GM21723 (cell line): ENCODE results near the gene ITGB2.

ENCODE experiments used
- ATAC-seq: cut with Tn5 transposase; IDR thresholded peaks from one replicate; pipeline ENCODE4 v1.9.1; 2021; ENCODE audit warnings: mild to moderate bottlenecking, moderate library complexity; ENCODE audit not compliant: unreplicated experiment

The ITGB2 gene

DNA sequence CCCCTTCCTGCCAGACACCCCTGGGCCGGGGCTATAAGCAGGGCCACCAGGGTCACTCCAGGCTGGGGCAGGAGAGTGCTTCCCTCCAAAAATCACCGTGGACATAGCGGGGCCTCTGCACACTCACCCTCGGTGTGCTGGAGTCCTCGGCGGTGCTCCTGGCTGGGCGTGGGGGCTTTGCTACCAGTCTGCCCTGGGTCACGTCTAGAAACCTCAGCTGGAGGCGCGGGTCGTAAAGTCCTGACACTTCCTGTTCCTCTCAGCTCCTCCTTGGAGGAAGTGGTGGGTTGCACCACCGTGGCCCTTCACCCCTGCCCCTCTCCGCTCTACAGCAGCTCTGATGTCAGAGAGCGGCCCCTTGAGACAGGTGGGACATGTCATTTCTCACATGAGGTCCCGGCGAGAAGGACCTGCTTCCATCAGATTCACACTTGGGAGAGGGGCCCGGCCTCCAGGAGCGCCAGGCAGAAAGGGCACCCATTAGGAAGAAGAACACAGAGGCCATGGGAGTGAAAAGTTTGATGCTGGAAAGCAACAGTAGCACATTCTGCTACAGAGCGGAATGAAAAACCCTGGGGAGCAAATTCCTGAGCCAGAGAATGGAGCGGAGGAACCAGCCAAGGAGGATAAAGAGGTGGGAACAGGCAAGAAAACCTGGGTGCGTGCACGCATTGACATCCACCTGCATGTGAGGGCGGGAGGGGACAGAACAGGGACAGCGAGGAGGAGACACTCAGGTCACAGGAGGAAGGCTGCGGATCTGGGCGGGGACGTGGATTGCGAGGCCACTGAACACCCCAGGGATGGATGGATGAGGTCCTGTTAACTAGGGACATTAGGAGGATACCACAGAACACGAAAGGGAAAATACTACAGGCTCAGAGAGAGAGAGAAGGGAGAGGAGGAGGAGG is at the start of gene ITGB2:
Gene ITGB2 (minus strand): TSS at position 206 of the 911 bp plus-strand sequence. CDS start 10,117 bp downstream, outside the sequence.
- no peak for ATAC-seq

GRCh38 chr21:44969931-44970755 is 49.4 kb upstream of the ITGB2 start:
- ATAC-seq: no peak

GRCh38 chr21:44969066-44969670 is 48.5 kb upstream of the ITGB2 start:
- ATAC-seq: no peak

DNA sequence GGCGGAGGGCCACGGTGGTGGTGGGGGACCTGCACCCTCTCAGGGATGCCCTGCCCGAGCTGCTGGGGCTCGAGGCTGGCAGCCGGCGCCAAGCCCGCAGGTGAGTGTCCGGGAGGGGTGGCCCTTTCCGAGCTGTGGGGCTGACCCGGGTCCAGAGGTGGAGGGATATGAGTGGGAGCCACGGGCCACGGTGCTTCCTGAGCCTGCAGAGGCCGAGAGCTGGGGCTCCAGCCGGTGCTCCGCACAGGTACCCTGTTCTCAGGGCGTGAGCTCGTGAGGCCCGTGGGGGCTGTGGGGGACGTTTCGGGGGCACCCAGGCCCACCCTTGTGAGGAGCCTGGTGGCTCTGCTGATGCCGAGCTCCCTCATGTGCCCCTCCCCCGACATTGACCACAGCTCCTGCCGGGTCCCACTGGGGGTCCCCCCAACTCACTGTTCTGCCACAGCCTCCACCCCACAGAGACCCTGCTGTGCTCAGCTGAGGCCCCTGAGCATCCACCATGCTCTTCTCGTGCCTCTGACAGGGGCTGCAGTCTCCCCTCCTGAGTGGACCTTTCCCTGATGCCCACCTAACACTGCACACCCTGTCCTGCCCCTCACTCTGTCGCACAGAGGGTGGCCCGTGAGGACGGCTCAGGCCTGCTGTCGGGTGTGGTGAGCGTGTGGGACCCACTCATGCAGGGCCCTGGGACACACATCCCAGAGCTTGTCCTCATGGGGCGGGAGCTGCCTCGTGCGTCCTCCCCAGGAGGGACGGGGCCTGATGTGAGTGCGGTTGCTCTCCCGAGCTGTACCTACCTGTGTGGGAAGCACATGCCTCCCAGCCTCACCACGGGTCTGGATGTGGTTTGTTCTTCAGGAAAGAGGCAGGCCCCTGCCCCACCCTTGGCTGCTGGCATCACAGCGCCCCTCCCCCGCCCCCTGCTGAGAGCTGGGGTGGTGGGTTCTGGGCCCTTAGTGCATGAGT is 46.7 kb upstream of the ITGB2 start:
- ATAC-seq: no peak

DNA sequence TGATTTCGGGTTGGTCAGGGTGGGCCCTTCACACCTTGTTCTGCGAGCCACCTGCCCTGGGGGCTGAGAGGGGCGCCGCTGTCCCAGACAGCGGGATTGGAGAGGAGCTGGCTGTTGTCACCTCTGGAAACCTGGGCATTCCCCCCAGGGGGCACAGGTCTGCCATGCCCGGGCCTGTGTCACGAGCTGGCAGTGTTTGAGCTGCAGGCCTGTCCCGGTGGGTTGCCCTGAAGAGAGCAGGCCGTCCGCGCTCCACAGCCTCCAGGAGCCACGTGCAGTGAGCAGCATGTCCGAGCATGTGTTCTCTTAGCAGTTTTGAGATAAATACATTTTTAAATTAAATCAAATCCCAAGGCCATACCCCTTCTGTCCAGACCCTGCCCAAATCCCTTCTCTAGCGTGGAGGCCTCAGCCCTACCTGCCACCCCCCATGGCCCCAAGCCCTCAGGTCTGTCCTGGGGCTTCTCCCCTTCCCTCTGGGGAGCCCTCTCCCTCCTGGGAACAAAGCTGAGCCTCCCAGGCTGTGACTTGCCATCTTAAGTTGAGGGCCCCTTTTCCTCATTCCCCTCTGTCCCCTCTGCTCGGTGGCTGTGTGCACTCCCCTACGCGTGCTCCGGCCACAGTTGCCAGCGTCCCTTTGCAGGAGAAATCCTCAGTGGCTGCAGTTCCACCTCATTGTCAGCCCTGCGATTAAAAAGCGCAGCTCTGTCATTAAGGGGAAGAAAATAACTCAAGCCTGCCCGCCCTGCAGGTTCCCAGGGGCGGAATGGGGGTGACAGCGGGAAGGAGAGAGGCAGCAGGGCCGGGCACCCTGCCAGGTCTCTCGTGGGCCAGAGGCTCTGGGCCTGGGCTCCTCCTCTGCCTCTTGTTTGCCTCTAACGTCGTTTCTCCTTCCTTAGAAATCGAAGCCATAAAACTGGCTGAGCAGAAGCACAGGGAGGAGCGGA is 45.7 kb upstream of the ITGB2 start:
- ATAC-seq: no peak

GRCh38 chr21:44965251-44966022 is 44.7 kb upstream of the ITGB2 start:
- ATAC-seq: no peak

DNA sequence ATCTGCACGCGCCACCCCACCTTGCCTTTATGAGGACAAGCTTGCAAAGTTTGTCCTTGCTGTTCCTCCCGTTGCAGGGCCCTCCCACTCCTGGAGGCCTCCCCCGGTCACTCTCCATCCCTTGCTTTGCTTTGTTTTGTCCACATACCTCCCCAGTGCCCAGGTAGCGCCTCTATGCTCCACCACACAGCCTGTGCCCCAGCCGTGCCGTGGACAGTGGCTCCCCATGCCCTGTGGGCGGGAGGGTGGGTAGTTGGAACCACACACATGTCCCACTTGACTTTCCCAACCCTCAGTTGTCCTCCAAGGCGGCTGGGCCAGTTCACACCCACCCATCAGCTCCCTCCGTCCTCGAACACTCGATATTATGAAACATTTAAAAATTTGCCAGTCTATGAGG is 43.7 kb upstream of the ITGB2 start:
- no peak for ATAC-seq

DNA sequence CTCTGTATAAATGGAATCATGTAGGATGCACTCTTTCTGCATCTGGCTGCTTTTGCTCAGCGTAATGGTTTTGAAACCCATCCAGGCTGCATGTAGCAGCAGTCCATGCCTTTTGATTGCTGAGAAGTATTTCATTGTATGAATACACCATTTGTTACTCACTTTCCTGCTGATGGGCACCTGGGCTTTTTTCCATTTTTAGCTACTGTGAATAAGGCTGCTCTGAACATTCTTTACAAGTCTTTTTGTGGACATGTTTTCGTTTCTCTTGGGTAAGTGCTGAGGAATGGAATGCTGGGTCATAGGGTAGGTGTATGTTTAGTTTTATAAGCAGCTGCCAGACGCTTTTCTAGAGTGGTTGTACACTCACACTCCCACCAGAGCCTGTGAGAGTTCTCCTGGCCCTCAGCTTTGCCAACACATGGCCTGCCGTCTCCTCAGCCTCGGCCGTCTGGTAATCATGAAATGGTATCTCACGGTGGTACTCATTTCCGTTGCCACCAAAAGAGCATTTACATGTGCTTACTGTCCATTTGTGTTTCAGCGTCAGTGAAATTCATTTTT is 41.8 kb upstream of the ITGB2 start:
- ATAC-seq: no peak

DNA sequence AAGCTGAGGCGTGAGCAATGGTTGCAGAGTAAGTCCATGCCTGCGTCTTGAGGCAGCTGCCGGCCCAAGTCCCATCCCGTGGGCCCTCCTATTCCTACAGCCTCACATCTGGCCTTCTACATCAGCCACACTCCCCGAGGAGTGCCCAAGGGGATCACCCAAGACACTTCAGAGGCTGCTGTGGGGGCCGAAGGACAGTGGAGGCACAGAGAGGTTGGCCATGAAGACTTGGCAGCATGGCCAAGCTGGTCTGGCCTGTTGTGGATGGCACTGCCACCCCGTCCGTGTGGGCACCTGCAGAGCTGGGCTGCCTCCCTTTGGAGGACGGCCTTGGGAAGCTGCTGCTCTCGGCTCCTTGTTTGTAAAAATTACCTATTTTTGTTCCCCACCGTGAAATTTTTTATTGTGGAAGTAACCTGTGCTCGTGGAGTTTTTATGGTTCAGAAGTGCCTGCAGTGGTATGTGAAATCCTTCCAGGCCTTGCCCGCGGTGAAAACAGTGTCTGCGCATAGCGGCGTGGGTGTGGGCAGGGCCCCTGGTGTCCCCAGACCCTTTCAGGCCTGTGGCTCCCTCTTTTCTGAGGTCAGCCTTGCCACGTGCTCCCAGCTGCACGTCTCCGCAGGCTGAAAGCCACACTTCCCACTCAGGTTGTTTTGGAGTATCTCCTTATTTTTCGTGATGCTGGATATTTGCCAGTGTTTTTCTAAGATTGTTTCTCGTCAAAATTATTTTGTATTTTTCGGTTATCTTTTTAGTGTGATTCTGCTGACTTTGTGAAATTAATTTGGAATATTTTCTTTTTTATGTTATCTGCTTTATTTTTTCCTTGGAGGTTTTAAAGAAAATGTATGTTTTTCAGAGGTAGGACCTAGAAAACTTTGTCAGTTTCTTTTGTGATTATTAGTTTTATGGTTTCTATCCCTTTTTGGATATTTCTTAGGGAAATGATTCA is 39.7 kb upstream of the ITGB2 start:
- ATAC-seq: no peak

- ATAC-seq: no peak
These were observed 38.8 kb upstream of the ITGB2 start for GRCh38 chr21:44959376-44960091.

- no peak for ATAC-seq
These were observed 37.9 kb upstream of the ITGB2 start for GRCh38 chr21:44958471-44959191.

- no peak for ATAC-seq
These were observed 37.3 kb upstream of the ITGB2 start for GRCh38 chr21:44957901-44958451.

DNA sequence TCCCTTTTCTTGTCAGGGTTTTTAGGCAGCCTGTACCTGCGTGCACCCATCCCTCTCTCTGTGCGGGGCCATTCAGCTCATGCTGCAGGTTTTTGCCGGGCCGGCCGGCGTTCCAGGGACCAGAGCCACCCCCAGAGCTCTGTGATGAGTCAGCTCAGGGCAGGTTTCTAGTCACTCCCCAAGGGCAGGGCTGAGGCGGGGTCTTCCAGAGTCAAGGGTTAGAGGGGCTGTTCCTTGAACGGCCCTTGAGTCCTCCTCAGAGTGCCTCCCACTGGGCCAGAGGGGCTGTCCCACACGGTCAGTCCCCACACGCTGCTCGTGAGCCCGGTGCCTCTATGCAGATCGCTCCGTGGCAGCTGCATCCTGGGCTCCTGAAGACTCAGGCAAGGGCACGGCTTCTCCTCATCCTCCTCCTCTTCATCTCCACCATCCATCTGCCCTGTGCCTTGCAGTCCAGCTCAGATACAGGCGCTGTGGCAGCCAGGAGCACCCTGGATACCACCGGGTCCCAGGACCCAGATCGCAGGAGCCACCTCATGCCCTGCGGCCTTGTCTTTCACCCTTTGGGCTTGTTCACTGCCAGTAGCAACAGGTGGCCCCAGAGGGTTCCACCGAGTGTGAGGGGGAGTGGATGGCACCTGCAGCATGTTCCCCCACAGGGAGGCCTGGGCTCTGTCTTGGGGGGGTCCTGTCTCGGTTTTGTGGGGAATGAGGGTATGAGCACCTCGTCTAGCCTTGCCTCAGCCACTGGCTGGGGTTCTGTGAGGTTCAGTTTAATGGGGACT is 36.5 kb upstream of the ITGB2 start:
- ATAC-seq: no peak

GRCh38 chr21:44956356-44957046 is 35.8 kb upstream of the ITGB2 start:
- ATAC-seq: no peak
